Measurements from ENCODE around the gene CLIP1. TPM values are rescaled to one million over a fixed set of nuclear protein-coding genes. Genes with fewer than 3 reads are reported as not detected.

CLIP1 gene
- total and polyA plus RNA-seq, 8 donors, result 16.0 to 133 (median 75.9) TPM

DNA sequence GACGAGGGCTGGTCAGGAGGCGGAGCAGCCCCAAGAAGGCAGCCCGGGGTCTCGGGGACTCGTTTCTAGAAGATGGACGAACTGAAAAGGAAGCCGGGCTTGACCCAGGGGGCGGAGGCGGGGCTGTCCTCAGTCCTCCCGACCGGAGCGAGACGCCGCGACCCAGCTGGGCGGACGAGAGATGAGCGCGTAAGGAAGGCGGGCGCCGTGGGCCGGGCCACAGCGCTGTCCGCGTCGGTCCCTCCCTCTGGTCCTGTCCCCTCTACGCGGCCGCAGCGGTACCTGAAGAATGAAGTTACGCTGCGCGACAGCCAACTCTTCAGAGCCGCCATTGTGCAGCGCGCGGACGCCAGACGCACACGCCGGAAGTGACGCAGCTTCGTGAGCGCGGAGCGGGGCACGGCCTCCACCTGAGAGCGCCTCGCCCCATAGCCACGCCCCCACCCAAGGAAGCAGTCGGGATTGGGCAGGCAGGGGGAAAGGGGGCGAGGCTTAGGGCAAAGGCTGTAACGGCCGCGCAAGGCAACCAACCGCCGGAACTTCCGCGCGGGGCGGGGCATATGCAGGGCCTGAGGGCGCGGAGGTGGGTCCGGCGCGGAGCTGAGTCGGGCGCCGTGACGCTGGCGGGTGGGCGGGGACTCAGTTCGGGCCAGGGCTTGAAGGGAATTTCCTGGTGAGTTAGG lies 196.6 kb downstream of the CLIP1 start, which contains the start of gene DIABLO:
Gene DIABLO, minus strand, starts transcription at position 370 of the 683 bp plus-strand sequence. Its CDS starts 38 bp downstream, at position 332.
- Histone ChIP-seq H3K4me1 (peaks cover 20 to 48% (median 34%) of the 10 kb centered on the region in 4 donors), H3K27me3 (no peaks in the 10 kb centered on the region), H3K4me3 (peak within 1 kb of the TSS; percentile 93 to 98 (median 96)), H3K9me3 (no peaks in the 10 kb centered on the region), H3K27ac (peak within 1 kb of the TSS; percentile 96 to 100 (median 98)), H3K36me3 (peaks cover 8 to 67% (median 56%) of the 10 kb centered on the region in 4 donors)
- intact Hi-C loops (cut with DNase I; ENCODE audit: low total_unique reads), result no loop called here
- DNase-seq, result peak; percentile 100
- TF ChIP-seq POLR2AphosphoS5 (IDR thresholded peaks at IDR 0.05) (peak; percentile 99), POLR2A (IDR thresholded peaks at IDR 0.05) (peak in 2 of 4 donors; percentile 70 to 97), EP300 (IDR thresholded peaks at IDR 0.05) (no peak)
- TF ChIP-seq, protein P1, sequence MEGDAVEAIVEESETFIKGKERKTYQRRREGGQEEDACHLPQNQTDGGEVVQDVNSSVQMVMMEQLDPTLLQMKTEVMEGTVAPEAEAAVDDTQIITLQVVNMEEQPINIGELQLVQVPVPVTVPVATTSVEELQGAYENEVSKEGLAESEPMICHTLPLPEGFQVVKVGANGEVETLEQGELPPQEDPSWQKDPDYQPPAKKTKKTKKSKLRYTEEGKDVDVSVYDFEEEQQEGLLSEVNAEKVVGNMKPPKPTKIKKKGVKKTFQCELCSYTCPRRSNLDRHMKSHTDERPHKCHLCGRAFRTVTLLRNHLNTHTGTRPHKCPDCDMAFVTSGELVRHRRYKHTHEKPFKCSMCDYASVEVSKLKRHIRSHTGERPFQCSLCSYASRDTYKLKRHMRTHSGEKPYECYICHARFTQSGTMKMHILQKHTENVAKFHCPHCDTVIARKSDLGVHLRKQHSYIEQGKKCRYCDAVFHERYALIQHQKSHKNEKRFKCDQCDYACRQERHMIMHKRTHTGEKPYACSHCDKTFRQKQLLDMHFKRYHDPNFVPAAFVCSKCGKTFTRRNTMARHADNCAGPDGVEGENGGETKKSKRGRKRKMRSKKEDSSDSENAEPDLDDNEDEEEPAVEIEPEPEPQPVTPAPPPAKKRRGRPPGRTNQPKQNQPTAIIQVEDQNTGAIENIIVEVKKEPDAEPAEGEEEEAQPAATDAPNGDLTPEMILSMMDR (IDR thresholded peaks at IDR 0.05), result no peak
- 0 to 1% (median 0%) methylated on average over 33 to 74 of the region's 74 CpGs for WGBS, 5 donors

Other genes with a start within 250 kb of the CLIP1 start
- not detected for gene IL31, start 248.4 kb downstream of the CLIP1 start, total RNA-seq
- not detected for gene IL31, start 248.4 kb downstream of the CLIP1 start, polyA plus RNA-seq
- gene LRRC43, start 239.5 kb downstream of the CLIP1 start, total RNA-seq, result 1 to 10 TPM in 2 of 5 donors, not detected in 3; 1.3 to 2.2 TPM
- not detected for gene LRRC43, start 239.5 kb downstream of the CLIP1 start, polyA plus RNA-seq
- gene B3GNT4, start 219.0 kb downstream of the CLIP1 start, total RNA-seq, result under 1 TPM in 1 of 5 donors, not detected in 4; 0.58 TPM
- gene B3GNT4, start 219.0 kb downstream of the CLIP1 start, polyA plus RNA-seq, result under 1 TPM; 0.61 to 0.81 (median 0.63) TPM
- gene DIABLO, start 196.6 kb downstream of the CLIP1 start, total RNA-seq, result 10 to 100 TPM; 11.9 to 62.2 (median 50.7) TPM
- gene DIABLO, start 196.6 kb downstream of the CLIP1 start, polyA plus RNA-seq, result 10 to 100 TPM; 36.1 to 41.8 (median 41.4) TPM
- 10 to 100 TPM; 10.3 to 45.8 (median 16.9) TPM for gene VPS33A, start 156.2 kb downstream of the CLIP1 start, total RNA-seq
- 10 to 100 TPM in 1 of 3 donors, 1 to 10 TPM in 2; 6.1 to 12.1 (median 7.4) TPM for gene VPS33A, start 156.2 kb downstream of the CLIP1 start, polyA plus RNA-seq
- gene ZCCHC8, start 78.3 kb upstream of the CLIP1 start, total RNA-seq, result 100 to 1,000 TPM in 1 of 5 donors, 10 to 100 TPM in 4; 14.3 to 110 (median 21.9) TPM
- gene ZCCHC8, start 78.3 kb upstream of the CLIP1 start, polyA plus RNA-seq, result 10 to 100 TPM in 1 of 3 donors, 1 to 10 TPM in 2; 7.8 to 22.4 (median 8.9) TPM
- gene RSRC2, start 104.3 kb upstream of the CLIP1 start, total RNA-seq, result 100 to 1,000 TPM in 3 of 5 donors, 10 to 100 TPM in 2; 28.0 to 234 (median 135) TPM
- gene RSRC2, start 104.3 kb upstream of the CLIP1 start, polyA plus RNA-seq, result 10 to 100 TPM; 31.4 to 41.2 (median 36.0) TPM
- gene KNTC1, start 104.6 kb upstream of the CLIP1 start, total RNA-seq, result 10 to 100 TPM in 4 of 5 donors, 1 to 10 TPM in 1; 6.1 to 47.0 (median 24.2) TPM
- gene KNTC1, start 104.6 kb upstream of the CLIP1 start, polyA plus RNA-seq, result 10 to 100 TPM in 1 of 3 donors, 1 to 10 TPM in 2; 2.4 to 16.6 (median 3.0) TPM